Natural killer cell (primary cell): ENCODE results near the gene DNTT. TPM values are rescaled to one million over a fixed set of nuclear protein-coding genes. Genes with fewer than 3 reads are reported as not detected.
A peak's percentile ranks its signal among the peaks of the same experiment; 100 is the strongest.

Experiments used
- ATAC-seq, 3 donors: fragments of 150-1000 bp in 2 of 3; fragments of 200-7000 bp in 1 of 3; cut with Tn5 transposase; 1 replicate in 1 of 3; 2 replicates in 2 of 3; pipeline ENCODE4 v1.10.0; 2021; ENCODE audit warnings: mild to moderate bottlenecking in 2 of 3, moderate library complexity in 2 of 3
- DNase-seq, 2 donors: peaks; one replicate each; pipeline versions ENCODE4 v3.0.0 to v3.0.0-alpha.2; 2013 to 2021; ENCODE audit warnings: mixed read lengths in 1 of 2
- H3K27ac ChIP-seq: one replicate; pipeline ENCODE4 v1.5.1; 2013; ENCODE audit warnings: mild to moderate bottlenecking, low read length
- H3K27me3 ChIP-seq: one replicate; pipeline ENCODE4 v1.6.1; 2013; ENCODE audit warnings: low read length; ENCODE audit not compliant: control insufficient read depth, insufficient read depth
- H3K36me3 ChIP-seq: one replicate; pipeline ENCODE4 v1.6.1; 2013; ENCODE audit warnings: low read length; ENCODE audit not compliant: control insufficient read depth, insufficient read depth
- H3K4me1 ChIP-seq: one replicate; pipeline ENCODE4 v1.6.1; 2013; ENCODE audit warnings: low read length; ENCODE audit not compliant: control insufficient read depth, insufficient read depth
- H3K4me3 ChIP-seq: one replicate; pipeline ENCODE4 v1.5.1; 2013; ENCODE audit warnings: low read length
- H3K9me3 ChIP-seq: one replicate; pipeline ENCODE4 v1.6.1; 2013; ENCODE audit warnings: low read length; ENCODE audit not compliant: control insufficient read depth, insufficient read depth
- H3K27ac Mint-ChIP-seq, 2 donors: one replicate each; pipeline ENCODE4 v1.8.0; 2022; ENCODE audit warnings: mild to moderate bottlenecking in 2 of 2, mixed read lengths in 2 of 2, moderate library complexity in 1 of 2
- H3K27me3 Mint-ChIP-seq, 2 donors: one replicate each; pipeline ENCODE4 v1.8.0; 2022; ENCODE audit warnings: low read depth in 2 of 2, mixed read lengths in 2 of 2
- H3K36me3 Mint-ChIP-seq: one replicate; pipeline ENCODE4 v1.8.0; 2022; ENCODE audit warnings: mixed read lengths
- H3K4me1 Mint-ChIP-seq, 2 donors: one replicate each; pipeline ENCODE4 v1.8.0; 2022; ENCODE audit warnings: mixed read lengths in 2 of 2
- H3K4me3 Mint-ChIP-seq: one replicate; pipeline ENCODE4 v1.8.0; 2022; ENCODE audit warnings: mild to moderate bottlenecking, moderate library complexity, mixed read lengths
- H3K9me3 Mint-ChIP-seq, 2 donors: one replicate each; pipeline ENCODE4 v1.8.0; 2022; ENCODE audit warnings: mixed read lengths in 2 of 2
- CTCF ChIP-seq: fragments of 200-600 bp; IDR thresholded peaks from one replicate; pipeline ENCODE4 v1.8.0; 2022; ENCODE audit warnings: antibody characterized with exemption
- WGBS: methylation state at CpG from one replicate; pipeline ENCODE4 v1.1.7; 2013; ENCODE audit warnings: missing lambda C conversion rate; ENCODE audit not compliant: insufficient coverage; 5-methylcytosine and 5-hydroxymethylcytosine counted together
- intact Hi-C: fragments of 100-400 bp; cut with micrococcal nuclease; formaldehyde crosslinking; loops from one replicate; pipeline ENCODE4 v1.14.2; 2022
- total RNA-seq, 4 donors: library from RNA; stranded (reverse); fragments of 120-200 nt in 1 of 4; gene quantifications; one replicate each; pipeline versions ENCODE4 v1.2.3 to v1.2.4, GENCODE V29; 2013 to 2022

Gene DNTT
- total RNA-seq, 3 donors from 2014 or later (not counting 1 experiment from before 2014, with no cell fraction given): not detected

GRCh38 chr10:96338279-96338925 lies 34.2 kb downstream of the DNTT start:
- Histone ChIP-seq H3K27ac (no peak overlapping the region), H3K36me3 (no peaks in the 10 kb centered on the region), H3K4me1 (no peaks in the 10 kb centered on the region), H3K9me3 (no peaks in the 10 kb centered on the region), H3K27me3 (no peaks in the 10 kb centered on the region), H3K4me3 (no peak overlapping the region)
- TF ChIP-seq CTCF: no peak
- ATAC-seq: no peak
- intact Hi-C loops: no loop called here
- no peak overlapping the region for H3K4me3 Mint-ChIP-seq
- H3K9me3 Mint-ChIP-seq: no peaks in the 10 kb centered on the region
- H3K36me3 Mint-ChIP-seq: no peaks in the 10 kb centered on the region
- peaks cover 9 to 18% of the 10 kb centered on the region in 2 donors for H3K27me3 Mint-ChIP-seq
- DNase-seq: no peak
- H3K4me1 Mint-ChIP-seq: no peaks in the 10 kb centered on the region
- WGBS: 71% methylated on average over 4 of the region's 5 CpGs
- no peak overlapping the region for H3K27ac Mint-ChIP-seq

- H3K27ac Mint-ChIP-seq: no peak overlapping the region
- 95% methylated on average over 4 of the region's 4 CpGs for WGBS
- Histone ChIP-seq H3K27me3 (no peaks in the 10 kb centered on the region), H3K36me3 (no peaks in the 10 kb centered on the region), H3K9me3 (no peaks in the 10 kb centered on the region), H3K27ac (no peak overlapping the region), H3K4me3 (no peak overlapping the region), H3K4me1 (no peaks in the 10 kb centered on the region)
- intact Hi-C loops: no loop called here
- H3K36me3 Mint-ChIP-seq: no peaks in the 10 kb centered on the region
- ATAC-seq: no peak
- no peaks in the 10 kb centered on the region for H3K9me3 Mint-ChIP-seq
- H3K4me3 Mint-ChIP-seq: no peak overlapping the region
- H3K4me1 Mint-ChIP-seq: no peaks in the 10 kb centered on the region
- peaks cover 5 to 18% of the 10 kb centered on the region in 2 donors for H3K27me3 Mint-ChIP-seq
- no peak for DNase-seq
- no peak for TF ChIP-seq CTCF
These were observed 35.1 kb downstream of the DNTT start for GRCh38 chr10:96339383-96339782.

DNA sequence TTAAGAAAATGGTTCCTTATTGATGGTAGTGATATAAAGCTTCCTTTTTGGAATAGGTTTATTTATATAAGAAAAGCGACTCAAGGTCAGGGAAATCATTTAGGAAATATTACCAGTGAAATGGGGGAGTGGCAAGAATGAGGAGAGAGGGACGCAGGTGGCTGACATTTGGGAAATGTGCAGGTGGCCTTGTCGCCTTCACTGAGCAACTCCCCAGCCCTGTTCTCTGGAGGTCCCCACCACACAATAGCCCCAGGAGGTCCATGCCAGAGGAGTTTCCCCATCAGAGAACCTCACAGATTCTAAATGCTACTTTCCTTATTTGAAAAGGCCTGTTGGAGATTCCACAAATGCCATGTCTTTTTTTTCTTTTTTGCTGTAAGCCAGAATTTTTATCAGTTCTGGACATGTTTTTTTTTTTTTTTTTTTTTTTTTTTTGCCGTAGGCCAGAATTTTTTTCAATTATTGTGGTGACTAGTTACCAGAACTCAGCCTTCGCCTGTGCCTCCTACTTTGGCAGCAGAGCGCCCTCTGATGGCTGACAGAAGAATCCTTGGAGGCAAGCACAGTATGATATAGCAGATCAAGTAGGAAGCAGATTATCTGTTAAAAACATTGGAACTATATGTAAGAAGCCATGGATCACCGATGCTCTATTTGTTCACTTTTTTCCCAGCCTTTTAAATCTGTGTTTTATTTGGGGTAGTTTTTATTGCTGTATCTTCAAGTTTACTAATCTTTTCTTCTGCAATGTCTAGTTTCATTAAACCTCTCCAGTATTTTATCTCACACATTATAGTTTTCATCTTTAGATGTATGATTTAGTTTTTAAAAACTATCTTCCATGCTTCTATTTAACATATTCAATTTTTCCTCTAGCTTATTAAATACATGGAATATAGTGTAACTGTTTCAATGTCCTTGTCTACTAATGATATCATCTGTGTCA lies 36.0 kb downstream of the DNTT start:
- H3K4me3 Mint-ChIP-seq: no peak overlapping the region
- Histone ChIP-seq H3K36me3 (no peaks in the 10 kb centered on the region), H3K4me3 (no peak overlapping the region), H3K27ac (no peak overlapping the region), H3K27me3 (no peaks in the 10 kb centered on the region), H3K4me1 (no peaks in the 10 kb centered on the region), H3K9me3 (no peaks in the 10 kb centered on the region)
- H3K27me3 Mint-ChIP-seq: peaks cover 5 to 24% of the 10 kb centered on the region in 2 donors
- H3K36me3 Mint-ChIP-seq: no peaks in the 10 kb centered on the region
- peak in 2 of 3 donors; percentile 43 to 69 for ATAC-seq
- peak; percentile 45 for TF ChIP-seq CTCF
- H3K27ac Mint-ChIP-seq: no peak overlapping the region
- H3K9me3 Mint-ChIP-seq: no peaks in the 10 kb centered on the region
- peak; percentile 19 to 78 for DNase-seq
- 35% methylated on average over 7 of the region's 7 CpGs for WGBS
- H3K4me1 Mint-ChIP-seq: no peaks in the 10 kb centered on the region
- intact Hi-C loops: loop anchor here (2.0 kb wide), 1 partner anchor 323 kb away; no protein-coding TSS in a partner anchor
